Measurements from ENCODE around the gene APP.

Gene APP

GRCh38 chr21:26157801-26158200 lies 12.8 kb downstream of the APP start:
- DNase-seq (ENCODE audit: low spot score): no peak
- no peak for TF ChIP-seq CTCF (IDR thresholded peaks at IDR 0.05; ENCODE audit: borderline replicate concordance, control extremely low read depth, extremely low read depth, insufficient read depth, missing control alignments)
- in situ Hi-C loops (cut with MboI; ENCODE audit: low sequenced_read_pairs, unreplicated experiment): loop anchor here (25.0 kb wide), 1 partner anchor 546 kb away; the partner anchor contains the start of gene MRPL39

- no peak for TF ChIP-seq CTCF (IDR thresholded peaks at IDR 0.05; ENCODE audit: borderline replicate concordance, control extremely low read depth, extremely low read depth, insufficient read depth, missing control alignments)
- no peak for DNase-seq (ENCODE audit: low spot score)
- in situ Hi-C loops (cut with MboI; ENCODE audit: low sequenced_read_pairs, unreplicated experiment): loop anchor here (25.0 kb wide), 1 partner anchor 542 kb away; the partner anchor contains the start of gene MRPL39
Measured at GRCh38 chr21:26154753-26155152, 15.8 kb downstream of the APP start.

DNA sequence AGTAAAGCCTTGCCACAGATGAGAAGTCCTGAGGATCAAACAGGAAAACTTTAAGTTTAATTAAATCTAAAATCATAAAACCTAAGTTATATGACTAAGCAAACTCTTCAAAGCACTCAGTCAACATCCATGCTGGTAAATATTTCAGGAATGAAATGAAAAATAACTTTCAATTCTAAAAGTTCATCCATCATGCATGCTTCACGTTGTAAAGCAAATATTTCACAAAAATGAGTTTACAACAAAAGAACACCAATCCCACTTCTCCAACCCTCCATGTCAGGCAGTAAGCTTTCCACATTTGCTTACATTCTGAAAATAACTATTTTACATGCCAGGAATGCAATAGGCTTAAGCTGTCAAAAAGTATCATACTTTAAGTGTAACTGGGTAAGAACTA lies 16.8 kb downstream of the APP start:
- no peak for DNase-seq (ENCODE audit: low spot score)
- TF ChIP-seq CTCF (IDR thresholded peaks at IDR 0.05; ENCODE audit: borderline replicate concordance, control extremely low read depth, extremely low read depth, insufficient read depth, missing control alignments): no peak
- in situ Hi-C loops (cut with MboI; ENCODE audit: low sequenced_read_pairs, unreplicated experiment): loop anchor here (25.0 kb wide), 1 partner anchor 541 kb away; the partner anchor contains the start of gene MRPL39

DNA sequence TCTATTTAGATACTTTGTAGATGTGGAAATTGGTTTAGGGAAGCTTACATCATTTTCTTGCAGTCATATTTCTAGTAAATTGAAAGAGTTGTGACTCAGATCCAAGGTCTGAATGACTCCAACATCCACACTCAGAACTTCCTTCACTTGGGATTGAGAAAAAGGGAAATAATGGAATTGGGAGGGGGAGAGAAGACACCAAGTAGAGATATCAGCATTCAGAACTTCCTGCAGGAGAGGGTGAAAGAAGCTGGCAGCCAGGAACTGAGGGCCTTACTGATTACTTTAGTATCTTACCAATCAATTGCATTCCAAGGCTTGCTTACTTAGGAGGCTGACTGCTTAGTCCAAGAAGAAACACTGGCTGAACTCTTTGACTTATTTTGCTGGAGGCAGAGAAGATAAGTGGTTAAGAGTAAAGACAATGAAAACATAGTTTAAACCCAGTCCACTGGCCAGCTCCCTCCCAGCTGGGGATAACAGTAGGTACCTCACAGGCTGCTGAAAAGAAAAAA lies 21.7 kb downstream of the APP start:
- no peak for DNase-seq (ENCODE audit: low spot score)
- in situ Hi-C loops (cut with MboI; ENCODE audit: low sequenced_read_pairs, unreplicated experiment): no loop called here
- TF ChIP-seq CTCF (IDR thresholded peaks at IDR 0.05; ENCODE audit: borderline replicate concordance, control extremely low read depth, extremely low read depth, insufficient read depth, missing control alignments): no peak

DNA sequence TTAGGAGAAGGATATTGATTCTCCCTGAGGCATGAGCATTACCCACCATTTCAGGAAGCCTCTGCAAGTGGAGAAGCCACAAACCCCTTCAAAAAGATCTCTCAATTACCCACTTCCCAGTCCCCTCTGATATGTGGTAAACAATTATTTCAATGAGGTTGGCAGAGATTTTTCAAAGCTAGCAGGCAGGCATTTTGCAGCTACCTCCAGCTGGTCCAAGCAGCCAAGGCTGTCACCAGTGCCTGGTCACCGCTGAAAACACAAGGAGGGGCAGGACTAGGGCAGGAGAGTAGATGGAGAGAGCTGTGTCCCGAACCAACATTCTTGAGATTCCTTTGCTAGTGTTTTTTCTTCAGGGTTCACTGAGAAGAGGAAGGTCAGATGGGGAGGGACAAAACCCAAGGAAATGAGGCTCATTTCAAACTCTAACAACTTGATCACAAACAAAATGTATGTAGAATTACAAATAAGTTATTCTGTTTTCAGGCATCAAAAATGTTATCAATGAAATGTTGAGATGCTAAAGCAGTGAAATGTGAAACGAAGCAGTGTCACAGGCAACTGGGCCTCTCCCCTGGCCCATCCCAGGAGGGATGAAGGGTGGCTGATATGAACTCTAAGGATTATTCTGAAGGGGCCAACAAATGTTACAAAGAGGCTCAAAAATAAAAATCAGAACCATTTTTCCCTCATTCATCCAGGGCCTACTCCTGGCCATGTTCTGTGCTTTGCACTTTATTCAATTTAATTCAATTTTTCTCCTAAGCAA lies 22.3 kb downstream of the APP start:
- in situ Hi-C loops (cut with MboI; ENCODE audit: low sequenced_read_pairs, unreplicated experiment): no loop called here
- no peak for DNase-seq (ENCODE audit: low spot score)
- TF ChIP-seq CTCF (IDR thresholded peaks at IDR 0.05; ENCODE audit: borderline replicate concordance, control extremely low read depth, extremely low read depth, insufficient read depth, missing control alignments): no peak

DNA sequence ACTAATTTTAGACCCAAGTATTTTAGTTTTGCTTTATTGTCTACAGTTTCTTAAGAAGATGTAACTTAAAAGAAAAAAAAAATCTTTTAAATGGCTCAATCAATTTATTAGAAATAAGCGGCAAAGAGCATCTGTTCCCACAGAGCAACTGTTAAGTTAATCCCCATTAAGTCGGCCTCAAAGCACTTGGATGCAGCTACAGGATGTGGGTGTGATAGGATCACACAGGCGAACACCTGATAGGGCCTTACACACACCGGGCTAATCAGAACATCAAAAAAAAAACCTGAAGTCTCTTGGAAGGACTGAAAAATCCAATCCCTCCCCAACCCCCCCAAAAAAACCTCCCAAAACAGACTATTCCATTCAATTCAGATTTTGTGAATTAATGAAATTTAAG lies 23.0 kb downstream of the APP start:
- DNase-seq (ENCODE audit: low spot score): no peak
- in situ Hi-C loops (cut with MboI; ENCODE audit: low sequenced_read_pairs, unreplicated experiment): no loop called here
- no peak for TF ChIP-seq CTCF (IDR thresholded peaks at IDR 0.05; ENCODE audit: borderline replicate concordance, control extremely low read depth, extremely low read depth, insufficient read depth, missing control alignments)
